ENCODE results near the gene RMI2. TPM values are rescaled to one million over a fixed set of nuclear protein-coding genes. Genes with fewer than 3 reads are reported as not detected.
"Not testable (repeated sequence)": the region's sequence is repeated elsewhere in the genome, so short reads cannot be mapped to it uniquely, and the experiment has no call there.

The RMI2 gene
- total RNA-seq, 1 donor from 2014 or later: 49.8 TPM

DNA sequence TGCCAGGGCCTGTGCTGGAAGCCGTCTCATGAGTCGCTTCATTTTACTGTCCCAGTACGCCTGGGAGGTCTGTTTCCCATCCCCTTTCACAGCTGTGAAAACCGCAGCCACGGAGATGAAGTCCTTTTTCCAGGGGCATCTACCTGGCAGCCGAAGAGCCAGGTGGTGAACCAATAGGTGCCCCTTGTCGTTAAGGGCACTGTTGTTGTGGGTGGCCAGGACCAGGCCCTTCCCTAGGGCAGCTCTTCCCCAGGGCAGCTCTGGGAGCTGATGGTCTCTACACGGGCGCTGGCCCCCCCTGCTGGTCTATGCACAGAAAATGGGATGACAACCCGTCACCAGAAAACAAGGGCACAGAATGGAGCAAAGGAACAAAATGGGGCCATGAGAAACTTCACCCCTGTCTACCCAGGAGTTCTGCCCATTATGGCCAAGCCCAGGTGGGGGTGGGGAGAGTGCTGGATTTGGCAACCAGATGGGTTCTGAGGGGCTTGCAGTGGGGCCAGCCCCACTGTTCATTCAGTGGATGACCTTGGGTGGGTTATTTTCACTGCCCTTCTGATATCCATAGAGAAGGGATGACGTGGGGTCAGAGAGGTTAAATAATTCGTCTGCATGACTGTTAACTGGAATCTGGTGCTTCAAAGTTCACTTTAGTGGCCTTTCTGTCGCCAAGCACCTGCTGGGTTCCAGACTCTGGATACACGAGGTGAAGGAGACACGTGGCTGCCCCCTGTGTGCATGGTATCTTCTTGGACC, 11.5 kb downstream of the RMI2 start:
- H3K27ac Mint-ChIP-seq: no peak overlapping the region
- peaks cover 4% of the 10 kb centered on the region for H3K27me3 Mint-ChIP-seq (ENCODE audit: insufficient read depth)
- peaks cover 65% of the 10 kb centered on the region for H3K4me1 Mint-ChIP-seq (ENCODE audit: low read depth)
- no peak overlapping the region for H3K4me3 Mint-ChIP-seq
- peaks cover 13% of the 10 kb centered on the region for H3K36me3 Mint-ChIP-seq (ENCODE audit: low read depth)
- DNase-seq (ENCODE audit: low spot score): peak; percentile 23
- no peaks in the 10 kb centered on the region for H3K9me3 Mint-ChIP-seq
- intact Hi-C loops (cut with micrococcal nuclease): no loop called here

DNA sequence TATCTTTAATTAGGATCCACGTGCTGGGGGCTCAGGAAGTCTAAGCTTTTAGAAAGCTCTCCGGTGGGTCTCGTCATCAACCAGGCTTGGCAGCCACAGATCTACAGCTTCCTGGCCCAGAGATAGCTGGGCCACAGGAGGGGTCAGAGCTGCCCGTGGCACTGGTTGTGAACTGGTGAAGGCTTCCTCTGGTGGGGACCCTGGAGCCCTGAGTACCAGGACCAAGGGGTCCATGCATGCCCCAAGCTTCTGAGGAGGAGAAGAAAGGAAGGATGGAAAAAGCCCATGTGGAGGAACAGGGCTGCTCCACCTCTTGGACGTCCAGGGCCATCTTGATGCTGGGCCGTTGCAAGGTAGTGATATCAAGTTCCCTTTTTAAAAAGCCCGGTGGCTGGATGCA, 13.3 kb downstream of the RMI2 start:
- Mint-ChIP-seq H3K27ac (no peak overlapping the region), H3K36me3 (ENCODE audit: low read depth) (peaks cover 4% of the 10 kb centered on the region), H3K27me3 (ENCODE audit: insufficient read depth) (peaks cover 8% of the 10 kb centered on the region), H3K9me3 (no peaks in the 10 kb centered on the region), H3K4me3 (no peak overlapping the region), H3K4me1 (ENCODE audit: low read depth) (peaks cover 75% of the 10 kb centered on the region)
- DNase-seq (ENCODE audit: low spot score): no peak
- intact Hi-C loops (cut with micrococcal nuclease): no loop called here

DNA sequence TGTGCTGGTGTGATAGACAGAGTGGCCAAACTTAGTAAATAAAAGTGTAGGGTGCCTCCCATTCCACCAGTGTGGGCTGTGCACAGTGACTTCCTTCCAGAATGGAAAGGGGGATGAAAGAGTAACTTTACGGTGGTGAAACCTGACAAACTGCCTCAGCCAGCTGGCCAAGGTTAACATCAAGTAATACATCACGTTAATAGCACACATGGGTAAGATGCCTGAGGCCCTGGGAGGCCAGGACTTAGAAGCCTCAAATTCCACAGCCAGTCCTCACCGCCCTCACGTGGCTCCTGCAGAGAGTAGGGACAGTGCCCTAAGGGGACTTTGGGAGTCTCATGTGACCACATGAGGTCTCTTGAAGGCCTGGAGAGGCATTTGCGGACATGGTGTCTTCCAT, 14.1 kb downstream of the RMI2 start:
- Mint-ChIP-seq H3K4me3 (no peak overlapping the region), H3K36me3 (ENCODE audit: low read depth) (no peaks in the 10 kb centered on the region), H3K27ac (no peak overlapping the region), H3K9me3 (no peaks in the 10 kb centered on the region), H3K4me1 (ENCODE audit: low read depth) (peaks cover 70% of the 10 kb centered on the region), H3K27me3 (ENCODE audit: insufficient read depth) (peaks cover 8% of the 10 kb centered on the region)
- no peak for DNase-seq (ENCODE audit: low spot score)
- intact Hi-C loops (cut with micrococcal nuclease): no loop called here

DNA sequence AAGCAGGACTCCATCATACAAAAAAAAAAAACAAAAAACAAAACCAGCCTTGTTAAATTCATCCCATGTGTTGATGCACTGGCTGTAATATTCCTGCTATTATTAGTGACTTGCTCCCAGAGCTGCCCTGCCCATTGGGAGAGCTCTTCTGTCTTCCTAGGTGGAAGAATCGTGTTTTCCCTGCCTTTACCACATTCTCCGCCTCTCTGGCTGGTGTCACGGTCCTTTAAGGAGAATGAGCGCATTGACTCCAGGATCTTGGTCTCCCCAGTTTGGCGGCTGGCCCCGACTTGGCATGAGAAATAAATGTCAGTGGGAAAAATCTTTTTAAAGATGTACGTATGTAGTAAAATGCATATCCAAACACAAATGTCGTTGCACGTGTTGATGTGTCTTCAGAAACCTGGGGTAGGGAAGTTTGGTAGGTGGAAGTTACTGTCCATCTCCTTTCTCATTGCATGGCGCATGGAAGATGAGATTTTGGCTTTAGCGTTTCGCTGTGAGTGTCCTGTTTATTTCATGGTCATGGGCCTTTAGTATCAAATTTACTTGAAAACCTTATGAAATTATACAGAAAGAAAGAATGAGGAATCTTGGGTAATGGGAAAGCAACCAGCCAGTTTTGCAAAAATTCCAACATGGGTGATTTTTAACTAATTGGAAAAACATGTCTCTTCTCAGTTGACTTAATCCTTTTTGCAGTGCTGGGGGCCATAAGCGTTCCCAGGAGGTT, 15.5 kb downstream of the RMI2 start:
- DNase-seq (ENCODE audit: low spot score): no peak
- Mint-ChIP-seq H3K36me3 (ENCODE audit: low read depth) (no peaks in the 10 kb centered on the region), H3K27me3 (ENCODE audit: insufficient read depth) (peaks cover 10% of the 10 kb centered on the region), H3K4me1 (ENCODE audit: low read depth) (peaks cover 60% of the 10 kb centered on the region), H3K9me3 (no peaks in the 10 kb centered on the region), H3K27ac (no peak overlapping the region), H3K4me3 (no peak overlapping the region)
- intact Hi-C loops (cut with micrococcal nuclease): no loop called here

DNA sequence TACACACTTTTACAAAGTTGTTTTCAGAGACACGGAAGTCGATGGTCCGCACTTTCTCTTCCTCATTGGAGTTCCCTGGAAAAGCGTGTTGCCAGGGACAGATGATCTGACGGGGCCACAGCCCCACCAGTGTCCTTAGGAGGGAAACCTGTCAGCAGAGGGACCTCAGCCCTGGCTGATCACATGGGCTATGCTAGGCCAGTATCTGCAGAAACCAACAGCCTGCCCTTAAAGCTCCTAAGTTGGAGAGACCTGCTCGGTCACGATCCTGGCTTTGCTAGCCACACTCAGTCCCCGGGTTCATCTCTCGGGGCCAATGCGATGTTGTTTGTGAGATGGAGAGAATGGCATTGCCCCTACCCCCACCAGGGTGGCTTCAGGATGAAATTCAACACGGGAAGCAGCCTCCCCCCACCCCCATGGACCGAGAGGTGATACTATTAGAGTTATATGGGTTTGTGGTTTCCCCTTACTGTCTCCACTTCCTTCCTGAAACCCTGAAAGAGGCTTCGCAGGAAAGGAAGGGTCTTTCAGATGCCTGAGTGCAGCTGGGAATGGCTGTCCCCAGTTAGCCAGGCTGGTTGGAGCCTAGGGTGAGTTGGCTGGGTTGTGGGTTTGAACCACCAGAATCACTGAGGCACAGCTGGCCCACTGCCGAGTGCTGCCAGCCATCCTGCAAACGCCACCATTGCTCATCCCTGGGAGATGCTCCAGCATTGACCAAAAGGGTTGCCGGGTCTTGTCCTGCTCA, 16.6 kb downstream of the RMI2 start:
- no peaks in the 10 kb centered on the region for H3K36me3 Mint-ChIP-seq (ENCODE audit: low read depth)
- intact Hi-C loops (cut with micrococcal nuclease): no loop called here
- H3K27me3 Mint-ChIP-seq (ENCODE audit: insufficient read depth): peaks cover 11% of the 10 kb centered on the region
- H3K27ac Mint-ChIP-seq: peak overlapping the region; percentile 61
- H3K9me3 Mint-ChIP-seq: no peaks in the 10 kb centered on the region
- peak overlapping the region; percentile 65 for H3K4me3 Mint-ChIP-seq
- peaks cover 60% of the 10 kb centered on the region for H3K4me1 Mint-ChIP-seq (ENCODE audit: low read depth)
- peak; percentile 19 for DNase-seq (ENCODE audit: low spot score)

DNA sequence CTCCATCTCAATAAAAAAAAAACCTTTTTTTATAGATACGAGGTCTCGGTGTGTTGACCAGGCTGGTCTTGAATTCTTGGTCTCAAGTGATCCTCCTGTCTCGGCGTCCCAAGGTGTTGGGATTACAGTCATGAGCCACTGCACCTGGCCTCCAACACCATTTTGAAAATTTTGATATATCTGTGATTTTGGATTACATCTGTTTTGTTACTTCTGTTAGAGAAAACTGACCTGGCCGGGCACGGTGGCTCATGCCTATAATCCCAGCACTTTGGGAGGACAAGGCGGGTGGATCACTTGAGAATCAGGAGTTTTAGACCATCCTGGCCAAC, 18.6 kb downstream of the RMI2 start:
- Mint-ChIP-seq H3K9me3 (no peaks in the 10 kb centered on the region), H3K27me3 (ENCODE audit: insufficient read depth) (peaks cover 17% of the 10 kb centered on the region)

DNA sequence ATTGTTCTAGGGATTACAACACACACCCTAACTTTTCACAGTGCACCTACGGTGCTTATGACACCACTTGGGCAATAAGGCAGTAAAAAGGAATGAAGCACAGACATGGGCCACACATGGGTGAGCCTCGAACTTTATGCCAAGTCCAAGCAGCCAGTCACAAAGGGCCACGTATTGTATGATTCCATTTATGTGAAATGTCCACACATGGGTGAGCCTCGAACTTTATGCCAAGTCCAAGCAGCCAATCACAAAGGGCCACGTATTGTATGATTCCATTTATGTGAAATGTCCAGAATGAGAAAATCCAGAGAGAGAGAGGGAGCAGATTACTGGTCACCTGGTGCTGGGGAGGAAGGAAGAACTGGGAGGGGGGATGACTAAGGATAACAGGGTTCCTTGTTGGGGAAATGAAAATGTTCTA, 22.2 kb downstream of the RMI2 start:
- Mint-ChIP-seq H3K4me3 (no peak overlapping the region), H3K9me3 (no peaks in the 10 kb centered on the region), H3K36me3 (ENCODE audit: low read depth) (no peaks in the 10 kb centered on the region), H3K27me3 (ENCODE audit: insufficient read depth) (peaks cover 15% of the 10 kb centered on the region), H3K4me1 (ENCODE audit: low read depth) (peaks cover 37% of the 10 kb centered on the region), H3K27ac (no peak overlapping the region)
- intact Hi-C loops (cut with micrococcal nuclease): no loop called here
- DNase-seq (ENCODE audit: low spot score): no peak

More for the DNA sequence above, 18.6 kb downstream of the RMI2 start:
- no peak overlapping the region for H3K4me3 Mint-ChIP-seq
- intact Hi-C loops (cut with micrococcal nuclease): no loop called here
- peaks cover 51% of the 10 kb centered on the region for H3K4me1 Mint-ChIP-seq (ENCODE audit: low read depth)
- H3K36me3 Mint-ChIP-seq (ENCODE audit: low read depth): no peaks in the 10 kb centered on the region
- no peak overlapping the region for H3K27ac Mint-ChIP-seq
- DNase-seq (ENCODE audit: low spot score): no peak

DNA sequence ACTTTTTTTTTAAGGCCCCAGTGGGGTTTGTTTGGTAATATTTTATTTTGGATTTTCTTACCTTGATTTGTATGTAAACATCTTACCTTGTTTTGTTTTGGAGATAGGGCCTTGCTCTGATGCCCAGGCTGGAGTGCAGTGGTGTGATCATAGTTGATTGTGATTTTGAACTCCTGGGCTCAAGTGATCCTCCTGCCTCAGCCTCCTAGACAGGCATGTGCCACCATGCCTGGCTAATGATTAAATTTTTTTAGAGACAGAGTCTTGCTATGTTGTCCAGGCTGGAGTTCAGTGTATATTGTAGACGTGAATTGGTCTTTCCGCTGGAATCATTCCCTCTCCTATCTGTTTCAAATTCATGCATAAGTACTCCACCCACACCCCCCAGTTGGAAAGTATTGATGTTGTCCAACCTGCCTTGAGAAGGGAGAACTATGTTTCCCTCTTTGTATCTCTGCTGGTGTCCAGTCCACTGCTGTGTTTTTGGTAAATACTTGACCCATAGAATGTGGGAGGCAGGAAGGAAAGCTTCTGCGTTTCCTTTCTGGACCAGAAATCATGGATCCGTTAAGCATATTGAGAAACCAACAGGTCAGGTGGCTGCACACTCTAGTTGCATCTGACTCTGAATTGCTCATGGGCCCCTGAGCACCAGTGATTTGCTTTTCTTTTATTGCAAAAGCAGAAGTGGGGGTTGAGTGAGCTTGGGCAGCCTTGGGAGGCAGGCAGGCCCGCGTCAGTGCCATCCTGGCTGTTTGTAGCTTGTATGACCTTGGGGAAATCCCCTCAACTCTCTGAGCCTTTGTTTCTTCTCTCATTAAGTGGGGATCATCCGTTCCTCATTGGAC, 25.0 kb downstream of the RMI2 start:
- Mint-ChIP-seq H3K4me3 (no peak overlapping the region), H3K27me3 (ENCODE audit: insufficient read depth) (peaks cover 10% of the 10 kb centered on the region), H3K36me3 (ENCODE audit: low read depth) (no peaks in the 10 kb centered on the region), H3K27ac (peak overlapping the region; percentile 61), H3K4me1 (ENCODE audit: low read depth) (peaks cover 21% of the 10 kb centered on the region), H3K9me3 (no peaks in the 10 kb centered on the region)
- no peak for DNase-seq (ENCODE audit: low spot score)
- intact Hi-C loops (cut with micrococcal nuclease): no loop called here

DNA sequence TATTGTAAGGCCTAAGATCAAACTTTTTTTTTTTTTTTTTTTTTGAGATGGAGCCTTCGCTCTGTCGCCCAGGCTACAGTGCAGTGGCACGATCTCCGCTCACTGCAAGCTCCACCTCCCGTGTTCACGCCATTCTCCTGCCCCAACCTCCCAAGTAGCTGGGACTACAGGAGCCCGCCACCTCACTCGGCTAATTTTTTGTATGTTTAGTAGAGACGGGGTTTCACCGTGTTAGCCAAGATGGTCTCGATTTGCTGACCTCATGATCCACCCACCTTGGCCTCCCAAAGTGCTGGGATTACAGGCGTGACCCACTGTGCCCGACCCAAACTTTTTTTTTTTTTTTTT, 25.6 kb downstream of the RMI2 start:
- H3K4me1 Mint-ChIP-seq (ENCODE audit: low read depth): peaks cover 21% of the 10 kb centered on the region
- not testable (repeated sequence) for H3K27ac Mint-ChIP-seq; DNase-seq (ENCODE audit: low spot score); H3K36me3 Mint-ChIP-seq (ENCODE audit: low read depth); H3K4me3 Mint-ChIP-seq; H3K27me3 Mint-ChIP-seq (ENCODE audit: insufficient read depth); H3K9me3 Mint-ChIP-seq
- intact Hi-C loops (cut with micrococcal nuclease): loop anchor here (1.0 kb wide), 1 partner anchor 16 kb away; no protein-coding TSS in a partner anchor

DNA sequence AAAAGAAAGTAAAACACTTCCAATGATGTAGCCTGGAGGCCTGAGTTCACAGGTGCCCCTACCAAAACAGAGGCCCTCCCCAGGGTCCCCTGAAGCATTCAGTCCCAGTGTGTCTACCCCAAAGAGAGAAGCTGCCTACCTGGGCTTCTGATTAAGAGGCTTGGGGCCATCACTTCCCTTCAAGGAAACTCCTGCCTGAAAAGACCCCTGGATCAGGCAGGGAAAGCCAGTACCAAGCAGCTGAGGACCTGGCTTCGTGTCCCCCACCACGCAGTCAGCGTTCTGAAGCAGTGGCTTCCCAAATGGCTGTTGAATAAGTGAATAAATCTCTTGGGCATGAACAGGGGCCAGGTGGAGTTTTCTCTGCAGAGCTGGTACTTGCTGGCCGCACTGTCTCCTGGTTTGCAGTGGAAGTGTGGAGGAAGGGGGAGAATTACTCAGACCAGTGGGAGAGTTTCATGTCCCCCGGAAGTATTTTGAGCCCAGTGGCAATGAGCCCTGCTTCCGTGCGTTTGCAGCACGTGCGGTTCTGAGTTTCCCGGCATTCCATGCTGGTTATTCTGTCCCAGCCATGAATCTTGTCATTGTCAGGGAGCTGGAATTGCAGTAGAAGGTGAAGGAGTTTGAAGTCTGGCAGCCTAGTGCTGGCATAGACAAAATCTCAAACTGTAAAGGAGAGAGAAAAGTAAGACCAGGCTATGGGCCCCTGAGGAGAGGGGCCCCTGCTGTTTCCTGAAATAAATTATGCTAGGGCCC, 27.0 kb downstream of the RMI2 start:
- H3K9me3 Mint-ChIP-seq: no peaks in the 10 kb centered on the region
- peaks cover 1% of the 10 kb centered on the region for H3K36me3 Mint-ChIP-seq (ENCODE audit: low read depth)
- no peak overlapping the region for H3K4me3 Mint-ChIP-seq
- H3K4me1 Mint-ChIP-seq (ENCODE audit: low read depth): peaks cover 14% of the 10 kb centered on the region
- H3K27me3 Mint-ChIP-seq (ENCODE audit: insufficient read depth): peaks cover 11% of the 10 kb centered on the region
- no peak overlapping the region for H3K27ac Mint-ChIP-seq
- DNase-seq (ENCODE audit: low spot score): no peak
- intact Hi-C loops (cut with micrococcal nuclease): no loop called here

DNA sequence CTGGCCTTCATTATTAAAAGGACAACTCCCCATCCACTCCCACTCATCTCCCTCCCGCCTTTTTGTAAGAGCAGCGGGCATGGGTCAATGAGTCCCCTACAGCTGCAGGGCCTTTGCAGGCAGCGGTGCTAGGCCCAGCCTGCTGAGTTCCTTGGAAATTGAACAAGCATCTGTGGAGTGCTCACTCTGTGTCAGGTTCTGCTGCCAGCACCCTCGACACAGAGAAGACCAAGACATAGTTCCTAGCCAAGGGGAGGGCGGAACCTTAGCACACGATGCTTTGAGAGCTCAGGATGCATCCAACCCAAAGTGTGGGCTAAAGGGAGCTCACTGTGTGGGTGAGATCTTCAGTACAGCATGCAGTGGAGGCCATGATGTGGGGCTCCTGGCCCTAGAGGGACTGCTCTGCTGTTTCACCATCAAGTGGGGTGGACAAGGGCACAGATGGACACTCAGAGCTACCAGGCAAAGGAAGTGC, 27.6 kb downstream of the RMI2 start:
- Mint-ChIP-seq H3K27ac (no peak overlapping the region), H3K27me3 (ENCODE audit: insufficient read depth) (peaks cover 7% of the 10 kb centered on the region)
- intact Hi-C loops (cut with micrococcal nuclease): no loop called here

DNA sequence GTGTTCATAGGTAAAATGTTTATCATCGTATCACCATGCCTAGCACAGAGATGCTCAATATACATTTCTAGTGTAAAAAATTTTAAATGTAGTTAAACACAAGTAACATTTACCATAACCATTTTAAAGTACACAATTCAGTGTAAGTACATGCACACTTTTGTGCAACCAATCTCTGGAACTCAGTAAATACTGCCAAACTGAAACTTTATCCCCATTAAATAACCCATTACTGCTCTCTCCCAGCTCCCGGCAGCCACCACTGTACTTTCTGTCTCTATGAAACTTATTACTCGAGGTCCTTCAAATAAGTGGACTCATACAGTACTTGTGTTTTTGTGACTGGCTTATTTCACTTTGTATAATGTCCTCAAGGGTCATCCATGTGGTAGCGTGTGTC, 29.0 kb downstream of the RMI2 start:
- Mint-ChIP-seq H3K27ac (no peak overlapping the region), H3K4me3 (no peak overlapping the region)
- intact Hi-C loops (cut with micrococcal nuclease): no loop called here

More for the DNA sequence above, 27.6 kb downstream of the RMI2 start:
- Mint-ChIP-seq H3K9me3 (no peaks in the 10 kb centered on the region), H3K4me1 (ENCODE audit: low read depth) (peaks cover 14% of the 10 kb centered on the region), H3K4me3 (no peak overlapping the region), H3K36me3 (ENCODE audit: low read depth) (peaks cover 3% of the 10 kb centered on the region)
- DNase-seq (ENCODE audit: low spot score): no peak

More for the DNA sequence above, 29.0 kb downstream of the RMI2 start:
- H3K4me1 Mint-ChIP-seq (ENCODE audit: low read depth): peaks cover 17% of the 10 kb centered on the region
- H3K9me3 Mint-ChIP-seq: peaks cover 3% of the 10 kb centered on the region
- H3K27me3 Mint-ChIP-seq (ENCODE audit: insufficient read depth): peaks cover 7% of the 10 kb centered on the region
- no peak for DNase-seq (ENCODE audit: low spot score)
- peaks cover 6% of the 10 kb centered on the region for H3K36me3 Mint-ChIP-seq (ENCODE audit: low read depth)

Data from activated T-helper 1 cell treated with anti-CD3 and anti-CD28 coated beads, Interleukin-12 subunit alpha, Interleukin-12 subunit beta, Interleukin-2, Interleukin-4 antibody, amounts not matched to agents 30 ng/mL and 10 ng/mL and 1 ng/mL, durations not matched to agents 14 hours and 24 hours and 36 hours (primary cell).